Measurements from ENCODE around the gene SRXN1.

SRXN1 gene

GRCh38 chr20:598133-598850 lies 54.7 kb downstream of the SRXN1 start:
- no peaks in the 10 kb centered on the region for H3K9me3 ChIP-seq (ENCODE audit: insufficient read depth, low read depth, low read length)
- no peak overlapping the region for H3K27ac ChIP-seq (ENCODE audit: low read depth, low read length)
- H3K9ac ChIP-seq (ENCODE audit: low read depth, low read length), result no peak overlapping the region
- H3K4me3 ChIP-seq (ENCODE audit: low read length), result no peak overlapping the region
- no peaks in the 10 kb centered on the region for H3K36me3 ChIP-seq (ENCODE audit: insufficient read depth, low read length)
- no peaks in the 10 kb centered on the region for H3K27me3 ChIP-seq (ENCODE audit: insufficient read depth, low read length)
- WGBS, result 85% methylated on average over 13 of the region's 13 CpGs
- H3K4me1 ChIP-seq (ENCODE audit: insufficient read depth, low read length), result no peaks in the 10 kb centered on the region

DNA sequence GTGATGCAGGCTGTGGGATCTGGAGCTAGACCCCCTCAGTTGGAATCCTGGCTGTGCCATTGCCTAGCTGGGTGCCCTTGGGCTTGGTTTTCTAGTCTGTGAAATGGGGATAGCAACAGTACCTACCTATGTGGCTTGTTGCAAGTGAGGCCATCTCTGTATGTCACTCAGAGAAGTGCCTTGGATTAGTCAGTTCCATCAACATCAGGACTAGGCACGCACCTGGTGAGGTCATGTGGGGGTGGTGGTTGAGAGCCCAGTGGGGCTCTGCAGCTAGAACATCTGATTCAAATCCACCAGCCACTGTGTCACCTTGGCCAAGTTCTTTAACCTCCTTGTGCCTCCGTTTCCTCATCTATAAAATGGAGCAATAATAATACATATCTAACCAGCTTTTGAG lies 55.4 kb downstream of the SRXN1 start:
- Histone ChIP-seq H3K27ac (ENCODE audit: low read depth, low read length) (no peak overlapping the region), H3K36me3 (ENCODE audit: insufficient read depth, low read length) (no peaks in the 10 kb centered on the region), H3K9me3 (ENCODE audit: insufficient read depth, low read depth, low read length) (no peaks in the 10 kb centered on the region), H3K4me1 (ENCODE audit: insufficient read depth, low read length) (no peaks in the 10 kb centered on the region), H3K9ac (ENCODE audit: low read depth, low read length) (no peak overlapping the region), H3K27me3 (ENCODE audit: insufficient read depth, low read length) (no peaks in the 10 kb centered on the region), H3K4me3 (ENCODE audit: low read length) (no peak overlapping the region)
- 86% methylated on average over 2 of the region's 2 CpGs for WGBS

Data from HUES64 (cell line).